Activated naive CD8-positive, alpha-beta T cell treated with anti-CD3 and anti-CD28 coated beads, Interleukin-2, amount 10 ng/mL, durations not matched to agents 7 days and 5 days (primary cell): Measurements from ENCODE around the gene SHROOM4. TPM values are rescaled to one million over a fixed set of nuclear protein-coding genes. Genes with fewer than 3 reads are reported as not detected.

Experiments
- ATAC-seq: fragments of 150-1000 bp; cut with Tn5 transposase; one replicate; pipeline ENCODE4 v1.10.0; 2021; ENCODE audit warnings: low read depth, moderate library complexity
- POLR2A ChIA-PET: fragments of 350-600 bp; sonication (Branson Sonifier 250); formaldehyde crosslinking; loops from one replicate; lab custom pipeline; 2021; ENCODE audit warnings: antibody characterized with exemption; lab: Charles Lee
- DNase-seq: peaks from one replicate; pipeline ENCODE4 v3.0.0; 2021
- H3K27ac Mint-ChIP-seq: one replicate; pipeline ENCODE4 v1.8.0; 2022; ENCODE audit warnings: mild to moderate bottlenecking, mixed read lengths
- H3K27me3 Mint-ChIP-seq: one replicate; pipeline ENCODE4 v1.8.0; 2022; ENCODE audit warnings: mild to moderate bottlenecking, moderate library complexity, mixed read lengths
- H3K36me3 Mint-ChIP-seq: one replicate; pipeline ENCODE4 v1.8.0; 2021; ENCODE audit warnings: mild to moderate bottlenecking, mixed read lengths
- H3K4me1 Mint-ChIP-seq: one replicate; pipeline ENCODE4 v1.8.0; 2021; ENCODE audit warnings: mixed read lengths
- H3K4me3 Mint-ChIP-seq: one replicate; pipeline ENCODE4 v1.8.0; 2022; ENCODE audit warnings: mild to moderate bottlenecking, moderate library complexity, mixed read lengths
- H3K9me3 Mint-ChIP-seq: one replicate; pipeline ENCODE4 v1.8.0; 2021; ENCODE audit warnings: mixed read lengths
- total RNA-seq, 2 experiments: library from RNA; stranded (reverse); gene quantifications; one replicate each; pipeline ENCODE4 v1.2.3, GENCODE V29; 2021

The SHROOM4 gene
- total RNA-seq, result not detected

GRCh38 chrX:50813843-50814661 is at the start of gene SHROOM4:
Gene SHROOM4, minus strand, starts transcription at chrX:50814194. Its CDS starts 176 bp downstream, at chrX:50814018.
- no peak within 1 kb of the TSS for H3K27ac Mint-ChIP-seq
- DNase-seq (no peak), ATAC-seq (no peak)
- peak within 1 kb of the TSS; percentile 37 for H3K4me3 Mint-ChIP-seq
- no peaks in the 10 kb centered on the region for H3K36me3 Mint-ChIP-seq
- H3K9me3 Mint-ChIP-seq, result no peaks in the 10 kb centered on the region
- POLR2A ChIA-PET, result no interaction called here
- H3K27me3 Mint-ChIP-seq, result peaks cover 34% of the 10 kb centered on the region
- H3K4me1 Mint-ChIP-seq, result peaks cover 5% of the 10 kb centered on the region

GRCh38 chrX:50863471-50863870 is 49.5 kb upstream of the SHROOM4 start:
- POLR2A ChIA-PET, result no interaction called here
- Mint-ChIP-seq H3K9me3 (no peaks in the 10 kb centered on the region), H3K4me3 (no peak overlapping the region), H3K27ac (no peak overlapping the region), H3K4me1 (no peaks in the 10 kb centered on the region), H3K36me3 (no peaks in the 10 kb centered on the region), H3K27me3 (peaks cover 6% of the 10 kb centered on the region)
- no peak for DNase-seq
- no peak for ATAC-seq

- no peak for ATAC-seq
- no peak overlapping the region for H3K4me3 Mint-ChIP-seq
Measured at GRCh38 chrX:50860518-50860917, 46.5 kb upstream of the SHROOM4 start.

GRCh38 chrX:50858548-50858947 is 44.6 kb upstream of the SHROOM4 start:
- Mint-ChIP-seq H3K9me3 (no peaks in the 10 kb centered on the region), H3K4me1 (no peaks in the 10 kb centered on the region)

More at GRCh38 chrX:50860518-50860917, 46.5 kb upstream of the SHROOM4 start:
- no peak for DNase-seq
- Mint-ChIP-seq H3K9me3 (no peaks in the 10 kb centered on the region), H3K36me3 (peaks cover 1% of the 10 kb centered on the region), H3K27me3 (peaks cover 4% of the 10 kb centered on the region), H3K4me1 (no peaks in the 10 kb centered on the region), H3K27ac (no peak overlapping the region)
- POLR2A ChIA-PET, result no interaction called here

GRCh38 chrX:50853399-50853798 is 39.4 kb upstream of the SHROOM4 start:
- DNase-seq, result no peak
- ATAC-seq, result no peak
- no peaks in the 10 kb centered on the region for H3K4me1 Mint-ChIP-seq
- no peak overlapping the region for H3K27ac Mint-ChIP-seq
- no peaks in the 10 kb centered on the region for H3K27me3 Mint-ChIP-seq
- POLR2A ChIA-PET, result no interaction called here
- peaks cover 1% of the 10 kb centered on the region for H3K36me3 Mint-ChIP-seq
- no peaks in the 10 kb centered on the region for H3K9me3 Mint-ChIP-seq
- H3K4me3 Mint-ChIP-seq, result no peak overlapping the region

More at GRCh38 chrX:50858548-50858947, 44.6 kb upstream of the SHROOM4 start:
- ATAC-seq (no peak), DNase-seq (no peak)
- H3K4me3 Mint-ChIP-seq, result no peak overlapping the region
- no peaks in the 10 kb centered on the region for H3K27me3 Mint-ChIP-seq
- H3K27ac Mint-ChIP-seq, result no peak overlapping the region
- POLR2A ChIA-PET, result no interaction called here
- peaks cover 1% of the 10 kb centered on the region for H3K36me3 Mint-ChIP-seq

- no peak for ATAC-seq
- no peak for DNase-seq
- no peaks in the 10 kb centered on the region for H3K4me1 Mint-ChIP-seq
- no peaks in the 10 kb centered on the region for H3K27me3 Mint-ChIP-seq
- no peak overlapping the region for H3K27ac Mint-ChIP-seq
- POLR2A ChIA-PET, result no interaction called here
- H3K9me3 Mint-ChIP-seq, result no peaks in the 10 kb centered on the region
- H3K4me3 Mint-ChIP-seq, result no peak overlapping the region
- H3K36me3 Mint-ChIP-seq, result no peaks in the 10 kb centered on the region
Measured at GRCh38 chrX:50852524-50852923, 38.5 kb upstream of the SHROOM4 start.

GRCh38 chrX:50842221-50842620 is 28.2 kb upstream of the SHROOM4 start:
- DNase-seq, result no peak
- H3K4me1 Mint-ChIP-seq, result no peaks in the 10 kb centered on the region
- H3K27me3 Mint-ChIP-seq, result peaks cover 2% of the 10 kb centered on the region

GRCh38 chrX:50839730-50840129 is 25.7 kb upstream of the SHROOM4 start:
- Mint-ChIP-seq H3K9me3 (no peaks in the 10 kb centered on the region), H3K27me3 (peaks cover 4% of the 10 kb centered on the region), H3K27ac (no peak overlapping the region), H3K4me1 (no peaks in the 10 kb centered on the region), H3K36me3 (no peaks in the 10 kb centered on the region), H3K4me3 (no peak overlapping the region)
- no peak for ATAC-seq
- DNase-seq, result no peak
- POLR2A ChIA-PET, result no interaction called here

More at GRCh38 chrX:50842221-50842620, 28.2 kb upstream of the SHROOM4 start:
- H3K36me3 Mint-ChIP-seq, result no peaks in the 10 kb centered on the region
- POLR2A ChIA-PET, result no interaction called here
- H3K4me3 Mint-ChIP-seq, result no peak overlapping the region
- ATAC-seq, result no peak
- H3K27ac Mint-ChIP-seq, result no peak overlapping the region
- H3K9me3 Mint-ChIP-seq, result no peaks in the 10 kb centered on the region

GRCh38 chrX:50838820-50839600 is 25.0 kb upstream of the SHROOM4 start:
- no peak for DNase-seq
- peaks cover 6% of the 10 kb centered on the region for H3K27me3 Mint-ChIP-seq
- no peaks in the 10 kb centered on the region for H3K9me3 Mint-ChIP-seq
- H3K27ac Mint-ChIP-seq, result no peak overlapping the region
- no peak for ATAC-seq
- POLR2A ChIA-PET, result no interaction called here
- H3K36me3 Mint-ChIP-seq, result no peaks in the 10 kb centered on the region
- no peaks in the 10 kb centered on the region for H3K4me1 Mint-ChIP-seq
- no peak overlapping the region for H3K4me3 Mint-ChIP-seq

- ATAC-seq, result no peak
- no peak overlapping the region for H3K27ac Mint-ChIP-seq
- H3K36me3 Mint-ChIP-seq, result no peaks in the 10 kb centered on the region
- H3K4me1 Mint-ChIP-seq, result no peaks in the 10 kb centered on the region
- H3K9me3 Mint-ChIP-seq, result no peaks in the 10 kb centered on the region
- DNase-seq, result no peak
- POLR2A ChIA-PET, result no interaction called here
- peaks cover 4% of the 10 kb centered on the region for H3K27me3 Mint-ChIP-seq
- no peak overlapping the region for H3K4me3 Mint-ChIP-seq
Measured at GRCh38 chrX:50827996-50828395, 14.0 kb upstream of the SHROOM4 start.

GRCh38 chrX:50825825-50826224 is 11.8 kb upstream of the SHROOM4 start:
- no peaks in the 10 kb centered on the region for H3K4me1 Mint-ChIP-seq
- H3K36me3 Mint-ChIP-seq, result no peaks in the 10 kb centered on the region
- POLR2A ChIA-PET, result no interaction called here
- no peak overlapping the region for H3K4me3 Mint-ChIP-seq
- ATAC-seq (no peak), DNase-seq (no peak)
- no peak overlapping the region for H3K27ac Mint-ChIP-seq
- no peaks in the 10 kb centered on the region for H3K9me3 Mint-ChIP-seq
- H3K27me3 Mint-ChIP-seq, result peaks cover 4% of the 10 kb centered on the region

- no peaks in the 10 kb centered on the region for H3K9me3 Mint-ChIP-seq
- POLR2A ChIA-PET, result no interaction called here
- H3K4me3 Mint-ChIP-seq, result no peak overlapping the region
- ATAC-seq (no peak), DNase-seq (no peak)
- no peak overlapping the region for H3K27ac Mint-ChIP-seq
- peaks cover 5% of the 10 kb centered on the region for H3K4me1 Mint-ChIP-seq
- no peaks in the 10 kb centered on the region for H3K36me3 Mint-ChIP-seq
- H3K27me3 Mint-ChIP-seq, result peaks cover 17% of the 10 kb centered on the region
Measured at GRCh38 chrX:50818986-50819385, 5.0 kb upstream of the SHROOM4 start.

GRCh38 chrX:50815120-50815519 is 1.1 kb upstream of the SHROOM4 start:
- ATAC-seq, result no peak
- POLR2A ChIA-PET, result no interaction called here

GRCh38 chrX:50814701-50815100 is 707 bp upstream of the SHROOM4 start:
- DNase-seq (no peak), ATAC-seq (no peak)
- H3K36me3 Mint-ChIP-seq, result no peaks in the 10 kb centered on the region
- peaks cover 34% of the 10 kb centered on the region for H3K27me3 Mint-ChIP-seq
- H3K4me3 Mint-ChIP-seq, result no peak overlapping the region
- no peak overlapping the region for H3K27ac Mint-ChIP-seq
- peaks cover 5% of the 10 kb centered on the region for H3K4me1 Mint-ChIP-seq
- no peaks in the 10 kb centered on the region for H3K9me3 Mint-ChIP-seq
- POLR2A ChIA-PET, result no interaction called here

More at GRCh38 chrX:50815120-50815519, 1.1 kb upstream of the SHROOM4 start:
- H3K4me3 Mint-ChIP-seq, result no peak overlapping the region
- H3K4me1 Mint-ChIP-seq, result peaks cover 5% of the 10 kb centered on the region
- H3K27ac Mint-ChIP-seq, result no peak overlapping the region
- no peaks in the 10 kb centered on the region for H3K9me3 Mint-ChIP-seq
- DNase-seq, result no peak
- peaks cover 34% of the 10 kb centered on the region for H3K27me3 Mint-ChIP-seq
- H3K36me3 Mint-ChIP-seq, result no peaks in the 10 kb centered on the region
